CD4-positive, alpha-beta T cell treated with Interleukin-10 for 1 hour (primary cell): ENCODE measurements around the gene BAZ2A.
"Not testable (repeated sequence)": the region's sequence is repeated elsewhere in the genome, so short reads cannot be mapped to it uniquely, and the experiment has no call there.

Experiments
- DNase-seq: peaks from one replicate; pipeline ENCODE4 v3.0.0-alpha.2; 2020

The BAZ2A gene

GRCh38 chr12:56593909-56594621 lies 36.1 kb downstream of the BAZ2A start:
- DNase-seq, result peak; percentile 71

GRCh38 chr12:56591961-56592360 lies 38.2 kb downstream of the BAZ2A start:
- DNase-seq, result no peak

GRCh38 chr12:56591126-56591525 lies 39.0 kb downstream of the BAZ2A start:
- DNase-seq, result no peak

- DNase-seq, result no peak
Observed at GRCh38 chr12:56590237-56590830, 39.8 kb downstream of the BAZ2A start.

- no peak for DNase-seq
Observed at GRCh38 chr12:56589783-56590182, 40.3 kb downstream of the BAZ2A start.

GRCh38 chr12:56585098-56585497 lies 45.0 kb downstream of the BAZ2A start:
- DNase-seq, result no peak

- peak; percentile 39 for DNase-seq
Observed at GRCh38 chr12:56581418-56582145, 48.5 kb downstream of the BAZ2A start.

- no peak for DNase-seq
Observed at GRCh38 chr12:56578983-56579546, 51.1 kb downstream of the BAZ2A start.

GRCh38 chr12:56577248-56577647 lies 52.9 kb downstream of the BAZ2A start:
- DNase-seq, result not testable (repeated sequence)

GRCh38 chr12:56574210-56574609 lies 55.9 kb downstream of the BAZ2A start:
- DNase-seq, result no peak

GRCh38 chr12:56572288-56572687 lies 57.8 kb downstream of the BAZ2A start:
- no peak for DNase-seq

- no peak for DNase-seq
Observed at GRCh38 chr12:56571121-56571520, 59.0 kb downstream of the BAZ2A start.

GRCh38 chr12:56568146-56568545 lies 62.0 kb downstream of the BAZ2A start:
- DNase-seq, result no peak

GRCh38 chr12:56565510-56566101 lies 64.5 kb downstream of the BAZ2A start:
- no peak for DNase-seq

GRCh38 chr12:56551070-56551469 lies 79.1 kb downstream of the BAZ2A start:
- no peak for DNase-seq

- DNase-seq, result no peak
Observed at GRCh38 chr12:56546680-56547079, 83.4 kb downstream of the BAZ2A start.
